H1 (cell line): ENCODE results near the gene UBE2I. TPM values are rescaled to one million over a fixed set of nuclear protein-coding genes. Genes with fewer than 3 reads are reported as not detected.

Experiments used
- CTCF ChIA-PET: fragments of 300-600 bp; sonication (Branson Sonifier 250); formaldehyde crosslinking; loops from one replicate; lab custom pipeline; 2021; ENCODE audit not compliant: partially characterized antibody; lab: Charles Lee
- POLR2A ChIA-PET: fragments of 300-600 bp; sonication (Branson Sonifier 250); formaldehyde crosslinking; loops from one replicate; lab custom pipeline; 2021; ENCODE audit warnings: inconsistent platforms; ENCODE audit not compliant: partially characterized antibody; lab: Charles Lee
- DNase-seq, 2 experiments: peaks; one replicate each; pipeline versions ENCODE4 v3.0.0 to v3.0.0-alpha.2; 2010 to 2022; ENCODE audit warnings: low spot score in 2 of 2, low read depth in 1 of 2, mixed read lengths in 1 of 2
- FAIRE-seq: peaks from 2 replicates; lab custom pipeline; 2011; peaks lifted over from hg19 to GRCh38; lab: Jason Lieb, UNC
- H2AFZ ChIP-seq: 2 replicates; pipeline ENCODE4 v1.8.1; 2012; ENCODE audit warnings: low read length, inconsistent platforms
- H2AK5ac ChIP-seq: 2 replicates; pipeline ENCODE4 v1.6.1; 2013; ENCODE audit warnings: low read depth, low read length
- H2BK120ac ChIP-seq: replicated peaks from 2 replicates; pipeline ENCODE3; 2013; ENCODE audit warnings: low read depth, low read length, inconsistent platforms
- H2BK12ac ChIP-seq: 2 replicates; pipeline ENCODE4 v1.6.1; 2013; ENCODE audit warnings: low read depth, low read length
- H2BK15ac ChIP-seq: 2 replicates; pipeline ENCODE4 v1.6.1; 2013; ENCODE audit warnings: low read length
- H2BK20ac ChIP-seq: 2 replicates; pipeline ENCODE4 v1.6.1; 2013; ENCODE audit warnings: low read length
- H2BK5ac ChIP-seq: 2 replicates; pipeline ENCODE4 v1.6.1; 2013; ENCODE audit warnings: low read depth, low read length
- H3K14ac ChIP-seq: 2 replicates; pipeline ENCODE4 v1.6.1; 2013; ENCODE audit warnings: inconsistent platforms; ENCODE audit not compliant: insufficient read length
- H3K18ac ChIP-seq: 2 replicates; pipeline ENCODE4 v1.6.1; 2013; ENCODE audit warnings: low read length; ENCODE audit errors: extremely low read depth
- H3K23ac ChIP-seq: 2 replicates; pipeline ENCODE4 v1.6.1; 2013; ENCODE audit warnings: inconsistent platforms; ENCODE audit not compliant: insufficient read length
- H3K23me2 ChIP-seq: 2 replicates; pipeline ENCODE4 v1.6.1; 2013; ENCODE audit warnings: low read depth, low read length
- H3K27ac ChIP-seq: 2 replicates; pipeline ENCODE4 v1.6.1; 2011; ENCODE audit warnings: low read depth, low read length, inconsistent platforms
- H3K27me3 ChIP-seq, 4 experiments: replicated peaks in 1 of 4; 1 replicate in 1 of 4; 2 replicates in 3 of 4; pipeline versions ENCODE4 v1.6.1 to v1.8.1; 2011 to 2013; ENCODE audit warnings: low read length in 3 of 4, mild to moderate bottlenecking in 3 of 4, inconsistent platforms in 2 of 4, mixed read lengths in 2 of 4, moderate library complexity in 1 of 4; ENCODE audit not compliant: control insufficient read depth in 3 of 4, insufficient read depth in 3 of 4; ENCODE audit errors: extremely low read depth in 1 of 4
- H3K36me3 ChIP-seq, 4 experiments: 2 replicates each; pipeline versions ENCODE4 v1.6.1 to v1.8.1; 2011 to 2013; ENCODE audit warnings: mild to moderate bottlenecking in 4 of 4, low read length in 3 of 4, moderate library complexity in 2 of 4, control low read depth in 1 of 4, inconsistent platforms in 1 of 4; ENCODE audit not compliant: insufficient read depth in 4 of 4, control insufficient read depth in 2 of 4
- H3K4ac ChIP-seq: replicated peaks from 2 replicates; pipeline ENCODE3; 2013; ENCODE audit warnings: low read length, low read depth, mixed read lengths, inconsistent platforms; ENCODE audit not compliant: insufficient read length
- H3K4me1 ChIP-seq, 4 experiments: replicated peaks in 1 of 4; 1 replicate in 1 of 4; 2 replicates in 3 of 4; pipeline versions ENCODE4 v1.6.1 to v1.8.1; 2011 to 2013; ENCODE audit warnings: low read length in 3 of 4, inconsistent platforms in 2 of 4, mixed read lengths in 1 of 4; ENCODE audit not compliant: insufficient read depth in 4 of 4, control insufficient read depth in 3 of 4
- H3K4me2 ChIP-seq, 2 experiments: 2 replicates each; pipeline versions ENCODE4 v1.6.1 to v1.8.1; 2011 to 2013; ENCODE audit warnings: low read depth in 2 of 2, low read length in 2 of 2, control low read depth in 1 of 2, inconsistent platforms in 1 of 2, mild to moderate bottlenecking in 1 of 2; ENCODE audit not compliant: insufficient read depth in 1 of 2
- H3K4me3 ChIP-seq, 4 experiments: fragments of 200-600, 300-600 bp in 1 of 4; sonication (generic), shearing (Covaris generic), sonication (Bioruptor Twin) in 1 of 4; 2 replicates each; pipeline versions ENCODE4 v1.5.1 to v1.8.1; 2011 to 2016; ENCODE audit warnings: low read length in 4 of 4, low read depth in 3 of 4, control low read depth in 2 of 4, inconsistent platforms in 2 of 4, mild to moderate bottlenecking in 2 of 4, mixed read lengths in 1 of 4, moderate library complexity in 1 of 4; ENCODE audit not compliant: insufficient read depth in 2 of 4; ENCODE audit errors: extremely low read depth in 1 of 4
- H3K56ac ChIP-seq: replicated peaks from 2 replicates; pipeline ENCODE3; 2013; ENCODE audit warnings: low read depth, mild to moderate bottlenecking, mixed read lengths, low read length, inconsistent platforms; ENCODE audit not compliant: insufficient read length
- H3K79me1 ChIP-seq: 2 replicates; pipeline ENCODE4 v1.6.1; 2013; ENCODE audit warnings: low read depth, low read length, control low read depth
- H3K79me2 ChIP-seq, 2 experiments: 2 replicates each; pipeline versions ENCODE4 v1.6.1 to v1.8.1; 2012 to 2013; ENCODE audit warnings: low read length in 2 of 2, mild to moderate bottlenecking in 2 of 2, inconsistent platforms in 1 of 2; ENCODE audit not compliant: insufficient read depth in 2 of 2, control insufficient read depth in 1 of 2
- H3K9ac ChIP-seq, 4 experiments: replicated peaks in 1 of 4; 1 replicate in 1 of 4; 2 replicates in 3 of 4; pipeline versions ENCODE4 v1.6.1 to v1.8.1; 2011 to 2013; ENCODE audit warnings: low read depth in 3 of 4, low read length in 3 of 4, control low read depth in 2 of 4, mild to moderate bottlenecking in 2 of 4, moderate library complexity in 2 of 4, inconsistent platforms in 1 of 4; ENCODE audit errors: extremely low read depth in 1 of 4
- H3K9me3 ChIP-seq, 2 experiments: 2 replicates each; pipeline versions ENCODE4 v1.6.1 to v1.8.1; 2012 to 2013; ENCODE audit warnings: mild to moderate bottlenecking in 2 of 2, moderate library complexity in 2 of 2, control low read depth in 1 of 2, inconsistent platforms in 1 of 2, low read depth in 1 of 2, low read length in 1 of 2, mixed read lengths in 1 of 2; ENCODE audit not compliant: insufficient read depth in 2 of 2
- H4K20me1 ChIP-seq, 2 experiments: replicated peaks in 1 of 2; 2 replicates each; pipeline versions ENCODE3 to v1.8.1; 2011 to 2013; ENCODE audit warnings: inconsistent platforms in 2 of 2, low read length in 2 of 2, mild to moderate bottlenecking in 1 of 2; ENCODE audit not compliant: insufficient read depth in 2 of 2, control insufficient read depth in 1 of 2
- H4K5ac ChIP-seq: 2 replicates; pipeline ENCODE4 v1.6.1; 2013; ENCODE audit warnings: low read length, low read depth, mixed read lengths, inconsistent platforms; ENCODE audit not compliant: insufficient read length
- H4K8ac ChIP-seq: 2 replicates; pipeline ENCODE4 v1.8.0; 2013; ENCODE audit warnings: mild to moderate bottlenecking, moderate library complexity, low read length, inconsistent platforms; ENCODE audit not compliant: insufficient read depth; ENCODE audit errors: extremely low read depth
- H4K91ac ChIP-seq: replicated peaks from 2 replicates; pipeline ENCODE3; 2013; ENCODE audit warnings: low read length, mixed read lengths, inconsistent platforms; ENCODE audit not compliant: insufficient read length
- EP300 ChIP-seq, 2 experiments: IDR thresholded peaks; 1 replicate in 1 of 2; 2 replicates in 1 of 2; pipeline ENCODE4 v1.6.1; 2011 to 2012; ENCODE audit warnings: low read depth in 2 of 2, low read length in 2 of 2, mild to moderate bottlenecking in 2 of 2, borderline replicate concordance in 1 of 2, inconsistent platforms in 1 of 2, moderate library complexity in 1 of 2
- GTF2F1 ChIP-seq: IDR thresholded peaks from 2 replicates; pipeline ENCODE4 v1.6.1; 2012; ENCODE audit warnings: low read depth, low read length, improper control_type of control experiment, borderline replicate concordance
- HDAC2 ChIP-seq, 2 experiments: fragments of 300-600 bp in 1 of 2; sonication (generic) in 1 of 2; IDR thresholded peaks; 2 replicates each; pipeline ENCODE4 v1.6.1; 2011 to 2012; ENCODE audit warnings: low read depth in 2 of 2, low read length in 2 of 2, mild to moderate bottlenecking in 2 of 2, moderate library complexity in 2 of 2, borderline replicate concordance in 1 of 2, inconsistent platforms in 1 of 2
- NRF1 ChIP-seq: IDR thresholded peaks from 2 replicates; pipeline ENCODE4 v1.6.1; 2011; ENCODE audit warnings: mild to moderate bottlenecking, low read depth, low read length, improper control_type of control experiment
- SAP30 ChIP-seq: fragments of 300-600 bp; sonication (generic); IDR thresholded peaks from 2 replicates; pipeline ENCODE4 v1.7.1; 2012; ENCODE audit warnings: low read length, moderate library complexity, mild to moderate bottlenecking, inconsistent platforms; ENCODE audit not compliant: insufficient read depth, insufficient replicate concordance
- SP1 ChIP-seq: IDR thresholded peaks from 2 replicates; pipeline ENCODE4 v1.6.1; 2011; ENCODE audit warnings: low read depth, low read length
- SRF ChIP-seq: IDR thresholded peaks from 2 replicates; pipeline ENCODE4 v1.6.1; 2011; ENCODE audit warnings: mild to moderate bottlenecking, low read depth, low read length, moderate library complexity
- WGBS, 2 experiments: shearing (Covaris generic) in 1 of 2; methylation state at CpG; one replicate each; pipeline versions ENCODE4 v1.1.6 to v1.1.7; 2013 to 2015; ENCODE audit warnings: low lambda C conversion rate in 2 of 2, mixed read lengths in 2 of 2, inconsistent platforms in 1 of 2, low coverage in 1 of 2, missing lambda C conversion rate in 1 of 2; ENCODE audit not compliant: insufficient replicate concordance in 2 of 2, insufficient coverage in 1 of 2, insufficient read length in 1 of 2; ENCODE audit errors: extremely low coverage in 1 of 2, missing lambda C conversion rate in 1 of 2; 5-methylcytosine and 5-hydroxymethylcytosine counted together
- polyA plus RNA-seq, 7 experiments: library from polyadenylated mRNA; depleted of rRNA in 3 of 7; stranded (reverse) in 5 of 7; unstranded in 2 of 7; fragments of >200 nt in 5 of 7; fragments of 200-250 nt in 2 of 7; gene quantifications; 1 replicate in 5 of 7; 2 replicates in 1 of 7; 4 replicates in 1 of 7; pipeline versions ENCODE4 v1.2.1 to v1.2.3, GENCODE V29; 2011 to 2013; ENCODE audit warnings: missing spikeins in 2 of 7, mixed read lengths in 2 of 7
- total RNA-seq: library from RNA; stranded (reverse); fragmentation: NEBNext Ultra II Directional; extraction: Animal tissue kit (Norgen Biotek cat#: 25700); gene quantifications from 2 replicates; pipeline ENCODE4 v1.2.1, GENCODE V29; 2021
- TF ChIP-seq, protein P1 (sequence below): IDR thresholded peaks from 2 replicates; pipeline ENCODE4 v1.6.1; 2012; ENCODE audit warnings: low read length, inconsistent platforms

Gene UBE2I
- total and polyA plus RNA-seq, 2 of the 8 experiments (the other 6 are each of a cell fraction or from before 2014, with no cell fraction given), result 148 to 268 TPM

DNA sequence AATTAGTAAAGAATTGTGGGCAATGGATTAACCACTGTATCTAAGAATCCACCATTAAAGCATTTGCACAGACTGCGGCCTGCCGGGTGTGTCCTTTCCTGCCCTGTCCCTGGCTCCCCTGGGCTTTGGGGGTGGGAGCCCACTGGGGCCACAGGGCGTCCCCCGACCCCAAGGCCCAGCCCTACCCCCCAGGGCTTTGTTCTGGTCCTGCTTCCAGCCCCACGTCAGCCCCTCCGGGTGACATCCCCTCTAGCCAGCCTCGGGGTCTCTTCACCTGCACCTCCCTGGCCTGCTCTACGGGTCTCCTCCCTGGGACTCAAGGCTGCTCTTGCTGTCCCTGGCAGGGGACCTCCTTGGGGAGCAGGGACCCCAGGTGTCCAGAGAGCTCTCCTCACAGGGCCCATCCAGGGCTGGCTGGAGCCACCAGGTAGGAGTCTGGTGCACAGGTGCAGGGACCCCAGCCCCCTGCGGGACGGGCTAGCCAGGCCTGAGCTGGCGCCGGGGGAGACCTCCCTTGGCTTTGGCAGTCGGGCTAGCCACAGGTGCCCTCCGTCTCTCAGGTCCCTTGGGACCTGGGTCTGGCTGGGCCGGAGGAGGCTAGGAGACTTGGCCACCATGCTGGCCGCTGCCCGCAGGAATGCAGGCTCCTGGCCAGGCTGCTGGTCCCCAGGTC lies 17.6 kb downstream of the UBE2I start:
- no peak overlapping the region for H2AFZ ChIP-seq
- WGBS, 2 experiments, result 96% methylated on average over 13 of the region's 17 CpGs; no CpG with 5 or more reads in 1 of the 2 experiments
- no peak overlapping the region for H3K4me3 ChIP-seq
- H3K23ac ChIP-seq, result no peak overlapping the region
- H3K9ac ChIP-seq, result no peak overlapping the region
- peaks cover 0 to 6% (median 1%) of the 10 kb centered on the region in 4 experiments; a peak in 4 of 7 replicates for H3K27me3 ChIP-seq
- no peak for DNase-seq
- ChIA-PET CTCF (interaction anchor here (0.9 to 2.1 kb wide), 7 partner anchors 9 to 86 kb away, joined by 3 to 6 read pairs (median 5); no protein-coding TSS in a partner anchor), POLR2A (interaction anchor here (0.7 to 6.5 kb wide), 7 partner anchors 8 to 145 kb away, joined by 3 to 106 read pairs (median 4); partner anchors contain the start of gene UBE2I)
- H3K56ac ChIP-seq, result no peak overlapping the region
- no peak overlapping the region for H2AK5ac ChIP-seq
- H4K91ac ChIP-seq, result no peak overlapping the region
- no peak overlapping the region for H3K4me2 ChIP-seq
- no peak overlapping the region for H2BK12ac ChIP-seq
- H3K14ac ChIP-seq, result no peak overlapping the region
- H3K9me3 ChIP-seq, result peaks cover 5 to 8% of the 10 kb centered on the region in 2 experiments; a peak in 2 of 4 replicates
- no peak overlapping the region for H2BK15ac ChIP-seq
- peaks cover 5 to 20% (median 9%) of the 10 kb centered on the region in 4 experiments; a peak in 7 of 8 replicates for H3K36me3 ChIP-seq
- no peak overlapping the region for H4K5ac ChIP-seq
- no peak overlapping the region for H3K4ac ChIP-seq
- H3K27ac ChIP-seq, result peak overlapping the region; percentile 15; the same call in 1 of the 2 replicates
- H3K18ac ChIP-seq, result no peak overlapping the region
- H2BK120ac ChIP-seq, result no peak overlapping the region
- H4K8ac ChIP-seq, result no peak overlapping the region
- peaks cover 7 to 10% of the 10 kb centered on the region in 2 experiments for H4K20me1 ChIP-seq
- H3K79me1 ChIP-seq, result no peaks in the 10 kb centered on the region; the same call in 1 of the 2 replicates
- no peaks in the 10 kb centered on the region; a peak in 1 of 4 replicates for H3K79me2 ChIP-seq
- peaks cover 4% of the 10 kb centered on the region; the same call in 1 of the 2 replicates for H3K23me2 ChIP-seq
- FAIRE-seq, result no peak
- no peak overlapping the region for H2BK5ac ChIP-seq
- H3K4me1 ChIP-seq, result peaks cover 0 to 7% (median 4%) of the 10 kb centered on the region in 4 experiments; a peak in 5 of 7 replicates
- no peak overlapping the region for H2BK20ac ChIP-seq
- no peak for TF ChIP-seq SRF
- no peak for TF ChIP-seq HDAC2 (IDR thresholded peaks at IDR 0.05; ENCODE audit: borderline replicate concordance in 1 of 2, low read depth in 2 of 2, low read length in 2 of 2)
- TF ChIP-seq GTF2F1, result no peak
- TF ChIP-seq, protein P1, sequence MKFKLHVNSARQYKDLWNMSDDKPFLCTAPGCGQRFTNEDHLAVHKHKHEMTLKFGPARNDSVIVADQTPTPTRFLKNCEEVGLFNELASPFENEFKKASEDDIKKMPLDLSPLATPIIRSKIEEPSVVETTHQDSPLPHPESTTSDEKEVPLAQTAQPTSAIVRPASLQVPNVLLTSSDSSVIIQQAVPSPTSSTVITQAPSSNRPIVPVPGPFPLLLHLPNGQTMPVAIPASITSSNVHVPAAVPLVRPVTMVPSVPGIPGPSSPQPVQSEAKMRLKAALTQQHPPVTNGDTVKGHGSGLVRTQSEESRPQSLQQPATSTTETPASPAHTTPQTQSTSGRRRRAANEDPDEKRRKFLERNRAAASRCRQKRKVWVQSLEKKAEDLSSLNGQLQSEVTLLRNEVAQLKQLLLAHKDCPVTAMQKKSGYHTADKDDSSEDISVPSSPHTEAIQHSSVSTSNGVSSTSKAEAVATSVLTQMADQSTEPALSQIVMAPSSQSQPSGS, result no peak
- TF ChIP-seq NRF1, result no peak
- no peak for TF ChIP-seq EP300 (IDR thresholded peaks at IDR 0.05; ENCODE audit: borderline replicate concordance in 1 of 2, low read depth in 2 of 2, low read length in 2 of 2)
- no peak for TF ChIP-seq SAP30
- no peak for TF ChIP-seq SP1
